NCI-H146 (cell line): ENCODE data around the gene PRSS38.

Experiments used
- DNase-seq: peaks from one replicate; lab custom pipeline; 2025; lab: John Stamatoyannopoulos, UW

The PRSS38 gene

DNA sequence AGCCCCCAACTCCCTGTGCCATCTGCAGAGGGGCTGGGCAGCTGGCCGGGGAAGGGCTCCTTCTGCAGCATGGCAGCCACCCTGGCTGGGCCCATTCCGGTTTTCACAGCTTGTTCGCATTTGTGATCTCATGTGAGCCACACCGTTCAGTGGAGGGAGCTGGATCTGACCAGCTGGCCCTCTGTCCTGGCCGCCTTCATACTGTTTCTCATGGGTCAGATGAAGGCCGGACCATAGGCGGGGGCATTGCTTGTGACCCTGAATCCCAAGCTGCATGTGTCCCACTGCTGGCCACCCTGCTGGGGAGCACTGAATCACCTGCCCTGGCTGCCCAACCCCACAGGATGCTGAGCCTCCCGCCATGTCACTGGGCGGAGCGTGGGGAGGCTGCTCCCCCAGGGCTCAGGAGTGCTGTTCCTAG is 36.4 kb upstream of the PRSS38 start:
- no peak for DNase-seq

DNA sequence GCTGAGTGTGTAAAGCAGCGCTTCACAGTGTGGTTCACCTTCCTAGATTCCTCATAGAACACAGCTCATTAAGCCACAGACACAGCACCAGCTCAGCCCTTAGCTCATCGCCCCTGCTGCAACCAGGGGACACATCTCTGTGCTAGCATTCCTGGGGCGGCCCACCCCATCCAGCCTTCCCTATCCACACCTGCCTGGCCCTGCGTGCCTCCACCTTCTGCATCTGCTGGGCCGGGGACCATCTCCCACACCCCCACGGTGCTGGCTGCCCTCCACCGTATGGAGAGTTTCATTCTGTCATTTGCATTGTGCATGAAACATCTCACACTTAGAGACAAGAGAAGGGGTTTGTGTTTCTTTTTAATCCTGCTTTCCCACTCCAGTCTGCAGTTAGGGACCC is 35.8 kb upstream of the PRSS38 start:
- DNase-seq, result no peak

- no peak for DNase-seq
Observed at GRCh38 chr1:227780101-227781044, 35.1 kb upstream of the PRSS38 start.

- no peak for DNase-seq
Observed at GRCh38 chr1:227781314-227781930, 34.1 kb upstream of the PRSS38 start.

- no peak for DNase-seq
Observed at GRCh38 chr1:227782226-227782625, 33.2 kb upstream of the PRSS38 start.

- DNase-seq, result no peak
Observed at GRCh38 chr1:227785094-227785804, 30.2 kb upstream of the PRSS38 start.

- no peak for DNase-seq
Observed at GRCh38 chr1:227785805-227786671, 29.4 kb upstream of the PRSS38 start.

- DNase-seq, result no peak
Observed at GRCh38 chr1:227786673-227787512, 28.6 kb upstream of the PRSS38 start.

DNA sequence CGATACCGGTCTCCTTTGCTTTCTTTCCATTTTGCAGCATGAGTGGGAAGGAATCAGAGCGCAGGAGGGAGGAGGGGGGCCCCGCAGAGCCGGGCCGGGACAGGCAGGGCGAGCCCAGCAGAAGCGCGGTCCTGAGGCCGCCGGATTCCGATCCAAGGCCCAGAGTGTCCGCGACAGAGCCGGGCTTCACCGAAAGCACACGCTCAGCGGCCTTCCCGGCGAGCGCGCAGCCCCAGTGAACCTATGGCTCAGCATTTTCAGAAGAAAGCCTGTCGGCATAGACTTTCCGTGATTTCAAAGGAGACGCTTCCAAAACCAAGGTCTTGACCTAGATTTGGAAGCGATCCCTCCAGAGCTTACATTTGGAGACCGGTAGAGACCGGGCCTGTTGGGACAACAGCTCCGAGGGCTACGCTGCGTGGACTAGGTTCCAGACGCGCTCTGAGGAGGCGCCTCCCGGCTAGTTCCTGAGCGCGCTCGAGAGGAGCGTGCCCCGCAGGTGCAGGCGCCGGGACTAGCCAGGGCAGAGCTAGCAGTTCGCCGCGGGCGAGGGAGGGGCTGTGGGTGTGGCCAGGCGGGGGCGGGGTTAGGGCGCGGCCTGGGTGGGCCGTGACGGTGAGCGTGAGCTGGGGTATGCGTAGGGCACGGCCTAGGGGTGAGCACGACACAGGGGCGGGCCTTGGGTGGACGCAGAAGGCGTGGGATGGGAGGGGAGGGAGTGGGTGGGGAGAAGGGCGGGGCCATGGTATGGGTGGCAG is 27.8 kb upstream of the PRSS38 start:
- DNase-seq, result peak; percentile 99

GRCh38 chr1:227788271-227789083 is 27.0 kb upstream of the PRSS38 start:
- DNase-seq, result peak; percentile 99

DNA sequence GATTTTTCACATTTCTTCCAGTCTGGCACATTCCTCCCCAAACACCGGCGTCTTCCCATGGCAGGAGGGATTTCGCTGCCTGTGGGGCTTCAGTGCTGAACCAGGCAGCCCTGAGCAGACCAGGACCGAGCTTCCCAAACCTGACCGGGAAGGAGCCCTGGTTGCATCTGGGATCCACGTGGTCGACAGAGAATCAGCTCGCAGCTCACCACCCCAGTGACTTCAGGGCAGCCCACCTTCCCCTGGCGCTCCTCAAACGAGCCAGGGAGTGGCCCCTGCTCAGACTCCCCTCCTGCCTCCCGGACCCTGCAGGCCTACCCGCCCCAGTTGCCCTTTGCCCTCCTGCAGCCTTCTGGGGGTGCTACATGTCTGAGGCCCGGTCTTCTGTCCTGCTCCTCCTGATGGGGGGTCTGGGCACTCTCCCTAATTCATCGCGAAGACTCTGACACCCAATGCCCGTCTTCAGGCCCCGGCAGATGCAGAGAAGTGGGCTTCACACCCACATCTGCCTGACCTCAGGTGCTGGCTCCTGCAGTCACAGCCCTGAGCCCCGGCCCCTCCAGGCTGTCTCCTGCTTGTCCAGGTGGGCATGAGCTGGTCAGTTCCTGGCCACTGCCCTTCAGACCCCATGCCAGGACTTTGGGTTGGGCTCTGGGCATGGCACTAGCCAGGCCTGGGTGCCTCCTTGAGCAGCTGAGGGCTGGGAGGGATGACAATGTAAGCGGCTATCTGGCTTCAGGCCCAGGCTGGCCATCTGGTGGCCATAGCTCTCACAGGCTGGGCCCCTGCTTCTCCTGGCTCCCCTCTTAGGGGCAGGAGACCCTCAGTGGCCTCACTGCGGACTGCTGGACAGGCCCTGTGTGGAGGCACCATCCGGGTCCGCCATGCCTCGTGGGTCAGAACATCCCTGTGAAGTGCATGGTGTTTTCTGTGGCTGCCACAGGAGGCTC is 26.1 kb upstream of the PRSS38 start:
- DNase-seq, result no peak

DNA sequence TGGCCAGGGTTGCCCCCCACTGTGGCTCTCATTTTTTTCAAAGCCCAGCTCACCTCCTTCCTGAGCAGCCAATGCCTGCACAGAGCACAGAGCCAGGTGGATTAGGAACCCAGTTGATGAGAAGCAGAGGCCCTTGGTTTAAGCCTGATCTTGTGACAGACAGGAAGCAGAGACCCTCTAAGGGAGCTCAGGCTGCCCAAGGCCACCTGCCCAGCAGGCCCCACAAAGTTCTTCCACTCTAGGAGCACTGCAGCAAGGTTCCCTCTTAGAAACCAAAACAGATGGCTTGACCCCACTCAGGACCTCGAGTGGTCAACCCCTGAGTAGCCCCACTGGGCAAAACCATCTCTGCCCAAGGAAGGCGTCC is 25.5 kb upstream of the PRSS38 start:
- peak; percentile 26 for DNase-seq

- DNase-seq, result no peak
Observed at GRCh38 chr1:227790868-227791267, 24.6 kb upstream of the PRSS38 start.

GRCh38 chr1:227791425-227792143 is 23.9 kb upstream of the PRSS38 start:
- DNase-seq, result no peak

GRCh38 chr1:227792216-227793078 is 23.0 kb upstream of the PRSS38 start:
- no peak for DNase-seq
